Skin epidermis (tissue), 12 donors: ENCODE measurements around the gene GPHN.
"Not testable (repeated sequence)": the region's sequence is repeated elsewhere in the genome, so short reads cannot be mapped to it uniquely, and the experiment has no call there.

ENCODE experiments used
- H3K27ac ChIP-seq, 21 experiments: fragments of 200-600 bp; sonication (generic) in 11 of 21; one replicate each; pipeline ENCODE4 v1.5.0; 2020; ENCODE audit warnings: mild to moderate bottlenecking in 3 of 21, inconsistent platforms in 2 of 21, moderate library complexity in 2 of 21
- H3K4me3 ChIP-seq, 7 experiments: fragments of 200-600 bp; sonication (generic) in 2 of 7; one replicate each; pipeline ENCODE4 v1.5.0; 2020; ENCODE audit warnings: inconsistent platforms in 2 of 7, mild to moderate bottlenecking in 2 of 7, moderate library complexity in 1 of 7

Gene GPHN

GRCh38 chr14:66999978-67000377, 492.0 kb downstream of the GPHN start:
- Histone ChIP-seq H3K4me3 (no peak overlapping the region), H3K27ac (no peak overlapping the region)

DNA sequence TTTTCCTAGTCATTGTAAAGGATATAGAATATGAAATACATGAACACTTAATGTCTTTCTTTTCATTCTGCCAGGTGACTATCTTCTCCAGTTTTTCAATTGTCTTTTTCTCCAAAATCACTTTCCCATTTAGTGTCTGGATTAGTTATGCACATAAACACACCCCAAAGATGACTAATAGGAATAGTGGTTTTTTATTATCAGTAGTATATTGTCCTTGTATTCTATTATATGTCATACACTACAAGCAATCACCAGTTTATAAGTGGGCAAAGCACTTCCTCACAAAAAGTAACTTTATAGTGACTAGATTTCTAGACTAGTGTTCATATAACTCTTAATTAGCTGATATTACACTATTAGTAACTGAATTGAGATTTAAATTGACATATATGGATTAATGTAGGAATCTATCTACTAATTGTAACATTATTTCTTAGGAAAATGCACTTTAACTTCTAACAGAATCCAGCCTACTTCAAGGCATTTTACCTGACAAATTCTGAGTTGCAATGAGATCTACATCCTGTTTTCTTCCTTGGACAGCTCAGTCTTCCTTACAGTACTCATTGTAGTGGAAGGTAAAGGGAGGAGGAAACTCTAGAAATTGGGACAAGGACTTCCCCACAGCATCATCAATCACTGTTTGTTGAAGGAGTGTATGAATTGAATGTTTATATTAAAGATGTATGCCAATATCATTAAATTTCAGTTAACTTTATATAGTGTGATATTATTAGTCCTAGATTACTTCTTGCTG, 495.2 kb downstream of the GPHN start:
- Histone ChIP-seq H3K27ac (no peak overlapping the region), H3K4me3 (no peak overlapping the region)

DNA sequence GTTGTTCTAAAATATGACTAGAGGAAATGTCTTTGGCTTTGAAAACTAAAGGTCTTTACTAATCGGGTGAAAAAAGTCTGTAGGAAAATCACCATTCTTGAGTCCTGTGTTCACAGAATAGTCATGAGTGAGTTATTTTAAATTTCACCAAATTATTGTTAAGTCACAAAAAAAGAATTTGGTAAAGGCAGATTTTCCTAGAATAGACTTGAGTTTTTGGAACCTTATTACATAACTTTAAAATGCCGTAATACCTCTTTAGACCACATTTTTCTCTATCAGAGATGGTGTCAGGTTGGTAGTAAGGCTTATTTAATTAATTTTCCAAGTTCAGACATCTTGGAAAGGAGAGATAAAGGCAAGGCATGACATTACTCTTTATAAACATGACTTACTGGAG, 496.6 kb downstream of the GPHN start:
- H3K27ac ChIP-seq: no peak overlapping the region
- H3K4me3 ChIP-seq: no peak overlapping the region

DNA sequence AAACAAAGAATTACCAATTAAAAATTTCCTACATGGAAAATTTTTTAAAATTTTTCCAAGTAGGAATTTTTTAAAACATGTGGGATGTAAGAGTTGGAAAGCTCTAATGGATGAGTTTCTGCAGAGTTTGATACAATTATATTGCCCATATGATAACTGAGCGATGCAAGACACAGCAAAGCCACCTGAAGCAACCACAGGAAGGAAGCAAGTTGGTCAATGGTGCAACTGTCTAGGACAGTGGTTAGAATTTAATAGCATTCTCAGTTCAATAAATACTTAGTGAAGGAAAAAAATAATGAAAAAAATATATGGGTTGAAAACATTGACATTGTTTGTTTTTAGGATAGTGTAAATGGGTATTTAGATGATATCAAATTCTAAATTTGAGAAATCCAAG, 502.7 kb downstream of the GPHN start:
- Histone ChIP-seq H3K4me3 (no peak overlapping the region), H3K27ac (no peak overlapping the region)

- H3K27ac ChIP-seq: no peak overlapping the region
- H3K4me3 ChIP-seq: no peak overlapping the region
Observed at GRCh38 chr14:67016856-67017255, 508.9 kb downstream of the GPHN start.

DNA sequence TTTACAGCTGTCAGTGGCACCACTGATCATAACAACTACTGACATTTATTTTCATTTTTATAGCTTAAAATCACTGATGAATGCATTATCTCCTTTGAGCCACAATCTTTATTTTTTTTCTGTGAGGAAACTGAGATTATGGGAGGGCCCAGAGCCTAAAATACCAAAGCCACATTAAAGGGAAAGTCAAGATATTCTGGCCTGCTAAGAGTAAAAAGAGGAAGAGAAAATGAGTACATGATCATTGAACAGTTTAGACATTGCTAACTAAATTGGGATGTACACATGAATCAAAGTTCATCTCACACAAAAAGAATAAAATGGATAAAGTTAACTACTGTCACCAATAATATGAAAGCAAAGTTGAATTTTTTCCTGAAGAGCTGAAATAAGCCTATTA, 510.8 kb downstream of the GPHN start:
- H3K27ac ChIP-seq: no peak overlapping the region

DNA sequence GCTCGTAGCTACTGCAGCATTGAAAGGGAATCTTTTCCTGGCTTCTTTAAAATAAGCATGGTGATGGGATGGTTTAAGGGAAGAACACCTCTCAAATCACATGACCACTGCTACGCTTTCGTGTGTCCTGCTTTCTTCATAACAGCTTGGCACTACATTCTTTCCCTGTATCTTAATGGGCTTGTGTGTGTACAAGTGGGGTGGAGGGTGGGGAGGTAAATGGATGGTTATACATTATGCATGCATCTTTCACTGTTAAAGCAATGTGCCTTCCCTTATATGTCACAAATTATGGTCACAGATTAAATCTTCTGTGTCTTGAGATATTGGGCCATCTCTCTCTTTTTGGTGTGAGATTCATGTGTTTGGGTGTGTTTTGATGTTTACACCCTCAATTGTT, 511.8 kb downstream of the GPHN start:
- no peak overlapping the region for H3K4me3 ChIP-seq
- no peak overlapping the region for H3K27ac ChIP-seq

More for the DNA sequence above, 510.8 kb downstream of the GPHN start:
- no peak overlapping the region for H3K4me3 ChIP-seq

- no peak overlapping the region for H3K27ac ChIP-seq
- H3K4me3 ChIP-seq: no peak overlapping the region
Observed at GRCh38 chr14:67031920-67032774, 524.2 kb downstream of the GPHN start.

- H3K27ac ChIP-seq: no peak overlapping the region
- no peak overlapping the region for H3K4me3 ChIP-seq
Observed at GRCh38 chr14:67045440-67045839, 537.5 kb downstream of the GPHN start.

- Histone ChIP-seq H3K4me3 (no peak overlapping the region), H3K27ac (no peak overlapping the region)
Observed at GRCh38 chr14:67050896-67051295, 542.9 kb downstream of the GPHN start.

- no peak overlapping the region for H3K4me3 ChIP-seq
- no peak overlapping the region for H3K27ac ChIP-seq
Observed at GRCh38 chr14:67056684-67057083, 548.7 kb downstream of the GPHN start.

GRCh38 chr14:67059596-67059995, 551.6 kb downstream of the GPHN start:
- H3K4me3 ChIP-seq: no peak overlapping the region

DNA sequence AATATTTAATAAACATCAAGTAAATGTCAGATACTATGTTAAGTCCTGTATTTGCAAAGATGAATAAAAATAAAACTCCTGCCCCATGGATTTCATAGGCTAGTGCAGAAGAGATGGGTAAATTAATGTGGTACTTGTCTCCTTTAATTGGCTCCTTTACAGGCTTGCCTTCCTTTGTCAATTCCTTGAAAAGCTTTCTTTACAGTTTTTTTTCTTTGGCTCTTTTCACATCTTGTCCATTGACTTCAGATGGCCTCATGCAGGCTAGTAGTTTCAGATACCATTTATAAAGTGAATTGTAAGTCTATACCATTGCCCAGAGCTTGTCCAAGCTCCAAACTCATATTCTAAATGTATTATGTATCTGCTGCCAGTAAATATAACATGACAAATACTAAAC, 552.6 kb downstream of the GPHN start:
- Histone ChIP-seq H3K27ac (no peak overlapping the region), H3K4me3 (no peak overlapping the region)

More at GRCh38 chr14:67059596-67059995, 551.6 kb downstream of the GPHN start:
- H3K27ac ChIP-seq: no peak overlapping the region

DNA sequence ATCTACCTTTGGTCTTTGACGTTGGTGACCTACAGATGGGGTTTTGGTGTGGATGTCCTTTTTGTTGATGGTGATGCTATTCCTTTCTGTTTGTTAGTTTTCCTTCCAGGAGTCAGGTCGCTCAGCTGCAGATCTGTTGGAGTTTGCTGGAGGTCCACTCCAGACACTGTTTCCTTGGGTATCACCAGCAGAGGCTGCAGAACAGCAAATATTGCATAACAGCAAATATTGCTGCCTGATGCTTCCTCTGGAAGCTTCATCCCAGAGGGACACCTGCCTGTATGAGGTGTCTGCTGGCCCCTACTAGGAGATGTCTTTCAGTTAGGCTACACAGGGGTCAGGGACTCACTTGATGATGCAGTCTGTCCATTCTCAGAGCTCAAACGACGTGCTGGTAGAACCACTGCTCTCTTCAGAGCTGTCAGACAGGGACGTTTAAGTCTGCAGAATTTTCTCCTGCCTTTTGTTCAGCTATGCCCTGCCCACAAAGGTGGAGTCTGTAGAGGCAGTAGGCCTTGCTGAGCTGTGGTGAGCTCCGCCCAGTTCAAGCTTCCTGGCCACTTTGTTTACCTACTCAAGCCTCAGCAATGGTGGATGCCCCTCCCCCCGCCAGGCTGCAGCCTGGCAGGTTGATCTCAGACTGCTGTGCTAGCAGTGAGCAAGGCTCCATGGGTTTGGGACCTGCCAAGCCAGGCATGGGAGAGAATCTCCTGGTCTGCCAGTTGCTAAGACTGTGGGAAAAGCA, 559.3 kb downstream of the GPHN start:
- H3K27ac ChIP-seq, H3K4me3 ChIP-seq: not testable (repeated sequence)

- no peak overlapping the region for H3K27ac ChIP-seq
- no peak overlapping the region for H3K4me3 ChIP-seq
Observed at GRCh38 chr14:67068251-67068650, 560.3 kb downstream of the GPHN start.

DNA sequence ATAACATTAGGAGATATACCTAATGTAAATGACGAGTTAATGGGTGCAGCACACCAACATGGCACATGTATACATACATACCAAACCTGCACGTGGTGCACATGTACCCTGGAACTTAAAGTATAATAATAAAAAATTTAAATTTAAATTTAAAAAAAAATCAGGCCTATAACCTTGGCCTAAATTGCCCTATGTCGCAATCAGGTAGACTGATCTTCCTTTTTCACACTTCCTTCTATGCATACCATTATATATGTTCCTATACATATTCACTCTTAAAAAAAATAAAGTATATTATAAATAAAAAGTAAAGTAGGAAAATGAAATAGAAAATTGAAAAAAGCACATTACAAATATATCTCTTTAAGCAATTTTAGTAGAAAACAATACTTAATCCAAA, 563.6 kb downstream of the GPHN start:
- no peak overlapping the region for H3K4me3 ChIP-seq
- no peak overlapping the region for H3K27ac ChIP-seq

DNA sequence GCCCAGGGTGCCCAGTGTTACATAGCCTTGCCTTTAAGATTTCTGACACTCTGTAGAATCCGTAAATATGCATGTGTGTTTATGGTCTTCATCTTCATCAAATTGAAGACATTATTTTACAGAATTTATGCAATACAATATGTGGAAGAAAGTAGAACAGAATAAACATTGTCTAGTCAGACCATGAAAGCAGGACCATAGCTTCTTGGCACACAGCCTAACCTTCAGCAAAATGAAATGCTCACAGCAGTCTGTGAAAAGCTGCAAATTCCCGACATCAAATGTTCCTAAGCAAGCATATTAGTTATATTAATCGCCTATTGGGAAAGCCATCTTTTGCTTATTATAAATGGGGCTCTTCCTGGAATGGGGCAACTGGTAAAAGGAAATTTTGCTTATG, 570.0 kb downstream of the GPHN start:
- H3K27ac ChIP-seq: no peak overlapping the region
- H3K4me3 ChIP-seq: no peak overlapping the region

- no peak overlapping the region for H3K27ac ChIP-seq
- no peak overlapping the region for H3K4me3 ChIP-seq
Observed at GRCh38 chr14:67079846-67080245, 571.9 kb downstream of the GPHN start.

DNA sequence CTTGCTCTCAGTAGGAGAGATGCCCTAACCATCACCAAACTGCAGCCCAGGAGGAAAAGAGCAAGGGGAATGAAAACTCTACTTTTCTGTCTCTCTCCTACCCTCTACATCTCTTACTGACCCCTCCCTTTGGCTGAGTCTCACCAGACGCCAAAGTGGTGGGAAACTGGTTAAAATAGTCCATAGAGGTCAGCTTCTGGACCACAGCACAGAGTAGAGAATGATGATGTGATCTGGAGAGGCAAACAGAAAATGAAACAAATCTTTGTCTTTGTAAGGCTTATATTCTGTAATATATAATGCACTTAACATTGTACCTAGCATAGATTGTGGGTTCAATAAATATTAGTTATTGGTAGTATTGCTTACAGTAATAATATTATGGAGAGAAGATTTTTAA, 600.3 kb downstream of the GPHN start:
- no peak overlapping the region for H3K4me3 ChIP-seq
- no peak overlapping the region for H3K27ac ChIP-seq

- no peak overlapping the region for H3K27ac ChIP-seq
Observed at GRCh38 chr14:67111022-67111421, 603.1 kb downstream of the GPHN start.

DNA sequence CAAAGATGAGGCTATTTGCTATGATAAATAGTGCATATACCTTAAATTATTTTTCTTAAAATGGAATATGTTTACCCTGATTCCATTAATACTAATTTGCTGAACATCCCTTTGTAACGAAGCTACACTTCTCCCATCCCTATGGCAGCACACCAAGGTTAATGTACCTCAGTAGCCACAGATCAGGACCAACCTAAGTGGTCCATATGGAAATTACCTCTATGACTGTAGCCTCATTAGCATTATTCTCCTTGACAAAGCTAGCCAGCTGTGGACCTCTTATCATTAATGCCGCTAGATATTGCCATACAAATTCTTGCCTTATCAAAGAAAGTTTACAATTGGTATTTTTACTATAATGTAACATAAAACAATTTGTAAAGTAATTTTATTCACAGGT, 604.4 kb downstream of the GPHN start:
- no peak overlapping the region for H3K4me3 ChIP-seq
- no peak overlapping the region for H3K27ac ChIP-seq

More at GRCh38 chr14:67111022-67111421, 603.1 kb downstream of the GPHN start:
- no peak overlapping the region for H3K4me3 ChIP-seq
